ENCODE data around the gene GALNT2. TPM values are rescaled to one million over a fixed set of nuclear protein-coding genes. Genes with fewer than 3 reads are reported as not detected.

GALNT2 gene
- total and polyA plus RNA-seq, 9 of the 15 experiments (the other 6 are each of a cell fraction or from before 2014, with no cell fraction given): 1.6 to 106 (median 51.9) TPM

DNA sequence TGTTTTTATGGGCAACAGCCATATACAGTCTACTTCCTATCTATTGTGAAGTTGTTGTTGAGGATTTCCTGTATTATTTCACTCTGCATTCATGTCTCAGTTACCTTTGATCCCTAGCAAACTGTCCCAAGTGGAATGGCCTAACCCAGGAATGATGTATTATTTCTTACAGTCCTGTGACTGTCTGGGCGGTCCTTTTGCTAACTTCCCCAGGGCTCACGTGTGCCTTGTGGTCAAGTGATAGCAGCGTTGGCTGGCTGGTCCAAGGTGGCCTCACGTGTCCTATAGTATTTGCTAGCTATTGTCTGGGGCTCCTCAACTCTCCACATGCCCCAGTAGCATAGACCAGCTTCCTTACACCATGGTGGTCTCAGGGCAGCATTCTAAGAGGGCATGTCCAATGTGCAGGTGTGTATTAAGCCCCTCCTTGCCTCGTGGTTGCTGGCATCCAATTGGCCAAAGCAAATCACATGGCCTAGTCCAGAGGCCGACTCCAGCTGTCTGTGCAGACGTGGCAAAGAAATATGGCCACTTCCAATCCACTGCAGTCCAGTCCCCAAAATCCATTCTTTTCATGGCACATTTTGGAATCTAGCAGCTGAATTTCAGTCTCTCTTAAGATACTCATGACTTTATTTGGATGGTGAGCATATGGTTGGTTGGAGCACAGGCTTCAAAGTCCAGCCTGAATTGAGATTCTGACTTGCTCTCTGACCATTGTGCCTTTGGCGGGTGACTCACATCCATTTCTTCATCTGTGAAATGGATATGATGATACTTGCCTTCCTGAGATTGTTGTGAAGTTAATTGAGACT, 94.1 kb downstream of the GALNT2 start (continued):
- TF ChIP-seq, protein P1, sequence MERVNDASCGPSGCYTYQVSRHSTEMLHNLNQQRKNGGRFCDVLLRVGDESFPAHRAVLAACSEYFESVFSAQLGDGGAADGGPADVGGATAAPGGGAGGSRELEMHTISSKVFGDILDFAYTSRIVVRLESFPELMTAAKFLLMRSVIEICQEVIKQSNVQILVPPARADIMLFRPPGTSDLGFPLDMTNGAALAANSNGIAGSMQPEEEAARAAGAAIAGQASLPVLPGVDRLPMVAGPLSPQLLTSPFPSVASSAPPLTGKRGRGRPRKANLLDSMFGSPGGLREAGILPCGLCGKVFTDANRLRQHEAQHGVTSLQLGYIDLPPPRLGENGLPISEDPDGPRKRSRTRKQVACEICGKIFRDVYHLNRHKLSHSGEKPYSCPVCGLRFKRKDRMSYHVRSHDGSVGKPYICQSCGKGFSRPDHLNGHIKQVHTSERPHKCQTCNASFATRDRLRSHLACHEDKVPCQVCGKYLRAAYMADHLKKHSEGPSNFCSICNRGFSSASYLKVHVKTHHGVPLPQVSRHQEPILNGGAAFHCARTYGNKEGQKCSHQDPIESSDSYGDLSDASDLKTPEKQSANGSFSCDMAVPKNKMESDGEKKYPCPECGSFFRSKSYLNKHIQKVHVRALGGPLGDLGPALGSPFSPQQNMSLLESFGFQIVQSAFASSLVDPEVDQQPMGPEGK (CRISPR knock-in tag; IDR thresholded peaks at IDR 0.05; ENCODE audit: borderline replicate concordance): no peak
- TF ChIP-seq HDAC2 (IDR thresholded peaks at IDR 0.05) (no peak), LCOR (CRISPR knock-in tag; IDR thresholded peaks at IDR 0.05) (no peak), CBFB (CRISPR knock-in tag; IDR thresholded peaks at IDR 0.05) (0 out of 2 replicates have a peak, but pooled peaks have one; percentile 83), ARHGAP35 (IDR thresholded peaks at IDR 0.05; ENCODE audit: partially characterized antibody) (no peak), POU5F1 (IDR thresholded peaks at IDR 0.05; ENCODE audit: borderline replicate concordance, low read depth, low read length, partially characterized antibody) (no peak), ZBTB7A (IDR thresholded peaks at IDR 0.05; ENCODE audit: borderline replicate concordance, control insufficient read depth, low read depth, low read length) (no peak), MCM2 (IDR thresholded peaks at IDR 0.05; ENCODE audit: low read depth) (no peak), ZNF217 (CRISPR knock-in tag; IDR thresholded peaks at IDR 0.05) (no peak), ZNF174 (CRISPR knock-in tag; IDR thresholded peaks at IDR 0.05) (no peak), CTBP1 (IDR thresholded peaks at IDR 0.05; ENCODE audit: borderline replicate concordance) (peak; percentile 26; the same call in 1 of the 2 replicates), ZFP36 (IDR thresholded peaks at IDR 0.05; ENCODE audit: low read depth, low read length, partially characterized antibody) (no peak), ELF1 (tag; IDR thresholded peaks at IDR 0.05) (peak; percentile 32; the same call in 1 of the 2 replicates), POLR2AphosphoS2 (IDR thresholded peaks at IDR 0.05; ENCODE audit: low read length) (no peak), POLR2B (IDR thresholded peaks at IDR 0.05; ENCODE audit: low read depth, partially characterized antibody) (no peak), ZFP30 (CRISPR knock-in tag; IDR thresholded peaks at IDR 0.05; ENCODE audit: borderline replicate concordance) (no peak)
- TF ChIP-seq, protein P2, sequence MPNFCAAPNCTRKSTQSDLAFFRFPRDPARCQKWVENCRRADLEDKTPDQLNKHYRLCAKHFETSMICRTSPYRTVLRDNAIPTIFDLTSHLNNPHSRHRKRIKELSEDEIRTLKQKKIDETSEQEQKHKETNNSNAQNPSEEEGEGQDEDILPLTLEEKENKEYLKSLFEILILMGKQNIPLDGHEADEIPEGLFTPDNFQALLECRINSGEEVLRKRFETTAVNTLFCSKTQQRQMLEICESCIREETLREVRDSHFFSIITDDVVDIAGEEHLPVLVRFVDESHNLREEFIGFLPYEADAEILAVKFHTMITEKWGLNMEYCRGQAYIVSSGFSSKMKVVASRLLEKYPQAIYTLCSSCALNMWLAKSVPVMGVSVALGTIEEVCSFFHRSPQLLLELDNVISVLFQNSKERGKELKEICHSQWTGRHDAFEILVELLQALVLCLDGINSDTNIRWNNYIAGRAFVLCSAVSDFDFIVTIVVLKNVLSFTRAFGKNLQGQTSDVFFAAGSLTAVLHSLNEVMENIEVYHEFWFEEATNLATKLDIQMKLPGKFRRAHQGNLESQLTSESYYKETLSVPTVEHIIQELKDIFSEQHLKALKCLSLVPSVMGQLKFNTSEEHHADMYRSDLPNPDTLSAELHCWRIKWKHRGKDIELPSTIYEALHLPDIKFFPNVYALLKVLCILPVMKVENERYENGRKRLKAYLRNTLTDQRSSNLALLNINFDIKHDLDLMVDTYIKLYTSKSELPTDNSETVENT (CRISPR knock-in tag; IDR thresholded peaks at IDR 0.05): peak; percentile 67; the same call in 1 of the 2 replicates
- TF ChIP-seq, protein P3, sequence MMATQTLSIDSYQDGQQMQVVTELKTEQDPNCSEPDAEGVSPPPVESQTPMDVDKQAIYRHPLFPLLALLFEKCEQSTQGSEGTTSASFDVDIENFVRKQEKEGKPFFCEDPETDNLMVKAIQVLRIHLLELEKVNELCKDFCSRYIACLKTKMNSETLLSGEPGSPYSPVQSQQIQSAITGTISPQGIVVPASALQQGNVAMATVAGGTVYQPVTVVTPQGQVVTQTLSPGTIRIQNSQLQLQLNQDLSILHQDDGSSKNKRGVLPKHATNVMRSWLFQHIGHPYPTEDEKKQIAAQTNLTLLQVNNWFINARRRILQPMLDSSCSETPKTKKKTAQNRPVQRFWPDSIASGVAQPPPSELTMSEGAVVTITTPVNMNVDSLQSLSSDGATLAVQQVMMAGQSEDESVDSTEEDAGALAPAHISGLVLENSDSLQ (IDR thresholded peaks at IDR 0.05): peak; percentile 70; the same call in 1 of the 2 replicates
- TF ChIP-seq, protein P4, sequence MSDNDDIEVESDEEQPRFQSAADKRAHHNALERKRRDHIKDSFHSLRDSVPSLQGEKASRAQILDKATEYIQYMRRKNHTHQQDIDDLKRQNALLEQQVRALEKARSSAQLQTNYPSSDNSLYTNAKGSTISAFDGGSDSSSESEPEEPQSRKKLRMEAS (CRISPR knock-in tag; IDR thresholded peaks at IDR 0.05): peak; percentile 89
- TF ChIP-seq, protein P5, sequence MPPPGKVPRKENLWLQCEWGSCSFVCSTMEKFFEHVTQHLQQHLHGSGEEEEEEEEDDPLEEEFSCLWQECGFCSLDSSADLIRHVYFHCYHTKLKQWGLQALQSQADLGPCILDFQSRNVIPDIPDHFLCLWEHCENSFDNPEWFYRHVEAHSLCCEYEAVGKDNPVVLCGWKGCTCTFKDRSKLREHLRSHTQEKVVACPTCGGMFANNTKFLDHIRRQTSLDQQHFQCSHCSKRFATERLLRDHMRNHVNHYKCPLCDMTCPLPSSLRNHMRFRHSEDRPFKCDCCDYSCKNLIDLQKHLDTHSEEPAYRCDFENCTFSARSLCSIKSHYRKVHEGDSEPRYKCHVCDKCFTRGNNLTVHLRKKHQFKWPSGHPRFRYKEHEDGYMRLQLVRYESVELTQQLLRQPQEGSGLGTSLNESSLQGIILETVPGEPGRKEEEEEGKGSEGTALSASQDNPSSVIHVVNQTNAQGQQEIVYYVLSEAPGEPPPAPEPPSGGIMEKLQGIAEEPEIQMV (tag; conservative IDR thresholded peaks at IDR 0.05; ENCODE audit: low read depth): no peak

Data from K562 (cell line).